CD14-positive monocyte (primary cell): ENCODE measurements around the gene ENAM. TPM values are rescaled to one million over a fixed set of nuclear protein-coding genes. Genes with fewer than 3 reads are reported as not detected.

ENCODE experiments used
- DNase-seq, 3 donors: peaks; one replicate each; pipeline ENCODE4 v3.0.0-alpha.2; 2011 to 2022
- H2AFZ ChIP-seq: 2 replicates; pipeline ENCODE4 v1.6.0; 2012; ENCODE audit warnings: mild to moderate bottlenecking, low read depth, low read length, inconsistent platforms; ENCODE audit not compliant: insufficient read depth, poor library complexity, severe bottlenecking
- H3K27ac ChIP-seq, 2 donors: 1 replicate in 1 of 2; 2 replicates in 1 of 2; pipeline ENCODE4 v1.5.1; 2012 to 2013; ENCODE audit warnings: low read length in 2 of 2, control low read depth in 1 of 2, inconsistent platforms in 1 of 2, low read depth in 1 of 2, mild to moderate bottlenecking in 1 of 2
- H3K27me3 ChIP-seq, 2 donors: one replicate each; pipeline versions ENCODE4 v1.6.0 to v1.6.1; 2011 to 2013; ENCODE audit warnings: low read length in 2 of 2; ENCODE audit not compliant: control insufficient read depth in 2 of 2, insufficient read depth in 2 of 2
- H3K36me3 ChIP-seq, 2 donors: replicated peaks in 1 of 2; 1 replicate in 1 of 2; 2 replicates in 1 of 2; pipeline versions ENCODE4 v1.5.1 to v1.6.1; 2012 to 2013; ENCODE audit warnings: low read length in 2 of 2, control low read depth in 1 of 2, inconsistent platforms in 1 of 2, mild to moderate bottlenecking in 1 of 2; ENCODE audit not compliant: insufficient read depth in 2 of 2, control insufficient read depth in 1 of 2
- H3K4me1 ChIP-seq, 2 donors: 1 replicate in 1 of 2; 2 replicates in 1 of 2; pipeline versions ENCODE4 v1.5.1 to v1.6.1; 2012 to 2013; ENCODE audit warnings: low read length in 2 of 2, control low read depth in 1 of 2, inconsistent platforms in 1 of 2, mild to moderate bottlenecking in 1 of 2, moderate library complexity in 1 of 2; ENCODE audit not compliant: insufficient read depth in 2 of 2, control insufficient read depth in 1 of 2
- H3K4me2 ChIP-seq: replicated peaks from 2 replicates; pipeline ENCODE3; 2012; ENCODE audit warnings: low read length, moderate library complexity, mild to moderate bottlenecking; ENCODE audit not compliant: poor library complexity, severe bottlenecking; ENCODE audit errors: extremely low read depth
- H3K4me3 ChIP-seq, 3 experiments: fragments of 200-600 bp in 1 of 3; sonication (generic) in 1 of 3; replicated peaks in 1 of 3; 1 replicate in 2 of 3; 2 replicates in 1 of 3; pipeline ENCODE4 v1.5.1; 2011 to 2013; ENCODE audit warnings: low read length in 3 of 3, mild to moderate bottlenecking in 3 of 3, control low read depth in 2 of 3, low read depth in 2 of 3, inconsistent platforms in 1 of 3, moderate library complexity in 1 of 3
- H3K79me2 ChIP-seq: 2 replicates; pipeline ENCODE4 v1.6.0; 2012; ENCODE audit warnings: mild to moderate bottlenecking, control low read depth, inconsistent platforms, low read length, moderate library complexity; ENCODE audit not compliant: insufficient read depth
- H3K9ac ChIP-seq: 2 replicates; pipeline ENCODE4 v1.6.0; 2017; ENCODE audit warnings: low read length, mild to moderate bottlenecking; ENCODE audit not compliant: insufficient read depth, poor library complexity, severe bottlenecking
- H3K9me3 ChIP-seq, 2 donors: replicated peaks in 1 of 2; 1 replicate in 1 of 2; 2 replicates in 1 of 2; pipeline versions ENCODE4 v1.5.1 to v1.6.1; 2012 to 2013; ENCODE audit warnings: low read length in 2 of 2, control low read depth in 1 of 2; ENCODE audit not compliant: control insufficient read depth in 1 of 2, insufficient read depth in 1 of 2
- H4K20me1 ChIP-seq: 2 replicates; pipeline ENCODE4 v1.6.0; 2012; ENCODE audit warnings: mild to moderate bottlenecking, low read length, control low read depth, moderate library complexity; ENCODE audit not compliant: insufficient read depth
- H3K27ac Mint-ChIP-seq, 7 donors: one replicate each; pipeline ENCODE4 v1.8.0; 2020; ENCODE audit warnings: mild to moderate bottlenecking in 7 of 7, mixed read lengths in 7 of 7, moderate library complexity in 6 of 7, inconsistent platforms in 2 of 7
- H3K27me3 Mint-ChIP-seq, 3 donors: one replicate each; pipeline ENCODE4 v1.8.0; 2021 to 2022; ENCODE audit warnings: low read depth in 3 of 3, mild to moderate bottlenecking in 3 of 3, mixed read lengths in 3 of 3, moderate library complexity in 3 of 3, inconsistent platforms in 1 of 3
- H3K36me3 Mint-ChIP-seq, 2 donors: one replicate each; pipeline ENCODE4 v1.8.0; 2020; ENCODE audit warnings: mixed read lengths in 2 of 2, inconsistent platforms in 1 of 2, mild to moderate bottlenecking in 1 of 2
- H3K4me1 Mint-ChIP-seq: one replicate; pipeline ENCODE4 v1.8.0; 2020; ENCODE audit warnings: mild to moderate bottlenecking, mixed read lengths
- H3K4me3 Mint-ChIP-seq, 2 donors: one replicate each; pipeline ENCODE4 v1.8.0; 2020; ENCODE audit warnings: mild to moderate bottlenecking in 2 of 2, mixed read lengths in 2 of 2, moderate library complexity in 1 of 2
- H3K9me3 Mint-ChIP-seq, 7 donors: one replicate each; pipeline ENCODE4 v1.8.0; 2020 to 2022; ENCODE audit warnings: mixed read lengths in 7 of 7, mild to moderate bottlenecking in 6 of 7, moderate library complexity in 6 of 7, inconsistent platforms in 2 of 7
- WGBS: methylation state at CpG from one replicate; pipeline ENCODE4 v1.1.5; 2013; ENCODE audit warnings: missing lambda C conversion rate; ENCODE audit not compliant: insufficient coverage; 5-methylcytosine and 5-hydroxymethylcytosine counted together
- intact Hi-C, 2 donors: fragments of 100-400 bp; cut with micrococcal nuclease; formaldehyde crosslinking; loops; one replicate each; pipeline versions ENCODE4 v1.15.0 to v1.15.1; 2023
- polyA plus RNA-seq, 3 donors: library from polyadenylated mRNA; depleted of rRNA in 1 of 3; unstranded in 2 of 3; stranded (reverse) in 1 of 3; fragments of 300-500 nt in 2 of 3; fragments of >200 nt in 1 of 3; fragmentation: Illumina TruSeq in 2 of 3; gene quantifications; 1 replicate in 2 of 3; 2 replicates in 1 of 3; pipeline ENCODE4 v1.2.3, GENCODE V29; 2012 to 2021
- TF ChIP-seq, protein P1 (sequence below): fragments of 200-600 bp; IDR thresholded peaks from one replicate; pipeline ENCODE4 v1.8.0; 2022; ENCODE audit warnings: antibody characterized with exemption, mild to moderate bottlenecking

Gene ENAM
- polyA plus RNA-seq, 3 donors: not detected

DNA sequence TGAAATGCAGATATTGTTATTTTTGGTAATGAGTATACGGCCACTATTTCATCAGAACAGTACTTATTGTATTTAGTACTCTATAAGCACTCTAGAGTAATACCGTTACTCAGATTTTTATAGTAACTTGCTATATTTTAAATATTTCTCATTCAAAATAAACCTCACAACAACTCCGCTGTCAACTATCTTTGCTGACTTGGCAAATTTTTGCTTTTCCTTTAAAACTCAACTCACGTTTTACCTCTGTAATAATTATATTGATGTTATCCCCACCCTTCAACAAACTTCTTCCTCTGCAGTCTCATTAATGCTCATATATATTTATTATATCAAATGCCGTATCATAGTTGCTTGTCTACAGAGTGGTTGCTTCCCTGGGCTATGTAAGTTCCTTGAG is 28.8 kb downstream of the ENAM start:
- intact Hi-C loops: loop anchor here in 1 of 2 donors (10.0 kb wide), 1 partner anchor 347 kb away; no protein-coding TSS in a partner anchor
- Histone ChIP-seq H3K4me2 (no peak overlapping the region), H3K36me3 (no peaks in the 10 kb centered on the region), H3K4me3 (no peak overlapping the region), H3K27ac (no peak overlapping the region), H3K27me3 (no peaks in the 10 kb centered on the region), H3K4me1 (peaks cover 6 to 9% of the 10 kb centered on the region in 2 donors), H3K9ac (no peak overlapping the region), H3K9me3 (no peaks in the 10 kb centered on the region), H2AFZ (no peak overlapping the region), H3K79me2 (no peaks in the 10 kb centered on the region), H4K20me1 (no peaks in the 10 kb centered on the region)
- H3K36me3 Mint-ChIP-seq: no peaks in the 10 kb centered on the region
- no CpG with 5 or more reads among the region's 5 CpGs for WGBS
- TF ChIP-seq, protein P1, sequence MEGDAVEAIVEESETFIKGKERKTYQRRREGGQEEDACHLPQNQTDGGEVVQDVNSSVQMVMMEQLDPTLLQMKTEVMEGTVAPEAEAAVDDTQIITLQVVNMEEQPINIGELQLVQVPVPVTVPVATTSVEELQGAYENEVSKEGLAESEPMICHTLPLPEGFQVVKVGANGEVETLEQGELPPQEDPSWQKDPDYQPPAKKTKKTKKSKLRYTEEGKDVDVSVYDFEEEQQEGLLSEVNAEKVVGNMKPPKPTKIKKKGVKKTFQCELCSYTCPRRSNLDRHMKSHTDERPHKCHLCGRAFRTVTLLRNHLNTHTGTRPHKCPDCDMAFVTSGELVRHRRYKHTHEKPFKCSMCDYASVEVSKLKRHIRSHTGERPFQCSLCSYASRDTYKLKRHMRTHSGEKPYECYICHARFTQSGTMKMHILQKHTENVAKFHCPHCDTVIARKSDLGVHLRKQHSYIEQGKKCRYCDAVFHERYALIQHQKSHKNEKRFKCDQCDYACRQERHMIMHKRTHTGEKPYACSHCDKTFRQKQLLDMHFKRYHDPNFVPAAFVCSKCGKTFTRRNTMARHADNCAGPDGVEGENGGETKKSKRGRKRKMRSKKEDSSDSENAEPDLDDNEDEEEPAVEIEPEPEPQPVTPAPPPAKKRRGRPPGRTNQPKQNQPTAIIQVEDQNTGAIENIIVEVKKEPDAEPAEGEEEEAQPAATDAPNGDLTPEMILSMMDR: no peak
- H3K4me1 Mint-ChIP-seq: peaks cover 12% of the 10 kb centered on the region
- no peak for DNase-seq
- H3K9me3 Mint-ChIP-seq: no peaks in the 10 kb centered on the region
- H3K27me3 Mint-ChIP-seq: peaks cover 0 to 2% (median 0%) of the 10 kb centered on the region in 3 donors
- H3K27ac Mint-ChIP-seq: no peak overlapping the region
- H3K4me3 Mint-ChIP-seq: no peak overlapping the region

DNA sequence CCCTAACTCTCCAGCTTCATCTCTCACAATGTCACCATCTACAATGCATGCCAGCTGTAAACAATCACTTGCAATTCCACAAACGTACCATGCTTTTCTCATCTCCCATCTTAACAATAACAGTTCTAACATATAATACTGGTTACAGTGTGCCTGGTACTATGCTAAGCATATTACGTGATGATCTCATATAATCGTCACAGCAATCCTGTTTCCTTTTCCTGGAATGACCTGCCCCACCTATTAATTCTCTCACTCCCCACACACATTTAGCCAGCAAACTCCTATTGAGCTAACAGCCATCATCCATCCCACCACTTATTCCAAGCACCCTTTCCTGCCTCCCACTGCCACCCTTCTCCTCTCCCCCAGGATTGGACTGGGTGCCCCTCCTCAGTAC is 29.9 kb downstream of the ENAM start:
- H3K27ac Mint-ChIP-seq: peak overlapping the region in 1 of 7 donors; percentile 17
- Histone ChIP-seq H3K79me2 (no peaks in the 10 kb centered on the region), H3K27me3 (no peaks in the 10 kb centered on the region), H2AFZ (peak overlapping the region; percentile 27), H3K4me3 (no peak overlapping the region), H3K9me3 (no peaks in the 10 kb centered on the region), H3K4me2 (no peak overlapping the region), H3K9ac (no peak overlapping the region), H3K4me1 (peaks cover 6 to 9% of the 10 kb centered on the region in 2 donors), H3K36me3 (no peaks in the 10 kb centered on the region), H4K20me1 (no peaks in the 10 kb centered on the region), H3K27ac (no peak overlapping the region)
- H3K27me3 Mint-ChIP-seq: peaks cover 0 to 2% (median 0%) of the 10 kb centered on the region in 3 donors
- intact Hi-C loops: loop anchor here in 1 of 2 donors (10.0 kb wide), 1 partner anchor 346 kb away; no protein-coding TSS in a partner anchor
- no peak for DNase-seq
- 55% methylated on average over 3 of the region's 3 CpGs for WGBS
- TF ChIP-seq, protein P1: no peak
- H3K4me1 Mint-ChIP-seq: peaks cover 12% of the 10 kb centered on the region
- no peaks in the 10 kb centered on the region for H3K9me3 Mint-ChIP-seq
- no peak overlapping the region for H3K4me3 Mint-ChIP-seq
- H3K36me3 Mint-ChIP-seq: no peaks in the 10 kb centered on the region
